ENCODE data around the gene SORBS1. TPM values are rescaled to one million over a fixed set of nuclear protein-coding genes. Genes with fewer than 3 reads are reported as not detected.

Gene SORBS1
- total RNA-seq, 2 experiments from 2014 or later, result 0.24 to 0.47 TPM

- no peaks in the 10 kb centered on the region for H3K9me3 Mint-ChIP-seq (ENCODE audit: insufficient read depth)
- H3K4me1 Mint-ChIP-seq (ENCODE audit: low read depth), result no peaks in the 10 kb centered on the region
Observed at GRCh38 chr10:95482501-95483233, 78.5 kb downstream of the SORBS1 start.

GRCh38 chr10:95480901-95481491 is 80.2 kb downstream of the SORBS1 start:
- Mint-ChIP-seq H3K27ac (no peak overlapping the region), H3K4me3 (no peak overlapping the region), H3K4me1 (ENCODE audit: low read depth) (no peaks in the 10 kb centered on the region), H3K36me3 (ENCODE audit: low read depth) (no peaks in the 10 kb centered on the region), H3K9me3 (ENCODE audit: insufficient read depth) (no peaks in the 10 kb centered on the region), H3K27me3 (ENCODE audit: low read depth) (no peaks in the 10 kb centered on the region)
- ChIA-PET CTCF (no interaction called here), POLR2A (no interaction called here)
- no peak for DNase-seq
- ATAC-seq, result no peak

More at GRCh38 chr10:95482501-95483233, 78.5 kb downstream of the SORBS1 start:
- POLR2A ChIA-PET, result interaction anchor here (0.7 kb wide), 1 partner anchor 45 kb away, joined by 3 read pairs; no protein-coding TSS in a partner anchor
- DNase-seq (no peak), ATAC-seq (no peak)
- H3K27ac Mint-ChIP-seq, result no peak overlapping the region
- CTCF ChIA-PET, result no interaction called here
- peaks cover 2% of the 10 kb centered on the region for H3K27me3 Mint-ChIP-seq (ENCODE audit: low read depth)
- H3K36me3 Mint-ChIP-seq (ENCODE audit: low read depth), result no peaks in the 10 kb centered on the region
- no peak overlapping the region for H3K4me3 Mint-ChIP-seq

GRCh38 chr10:95480102-95480900 is 80.9 kb downstream of the SORBS1 start:
- POLR2A ChIA-PET, result no interaction called here
- Mint-ChIP-seq H3K4me1 (ENCODE audit: low read depth) (no peaks in the 10 kb centered on the region), H3K27me3 (ENCODE audit: low read depth) (no peaks in the 10 kb centered on the region), H3K9me3 (ENCODE audit: insufficient read depth) (no peaks in the 10 kb centered on the region), H3K36me3 (ENCODE audit: low read depth) (no peaks in the 10 kb centered on the region), H3K27ac (no peak overlapping the region), H3K4me3 (no peak overlapping the region)
- CTCF ChIA-PET, result no interaction called here
- DNase-seq (no peak), ATAC-seq (no peak)

GRCh38 chr10:95478935-95479334 is 82.2 kb downstream of the SORBS1 start:
- H3K36me3 Mint-ChIP-seq (ENCODE audit: low read depth), result no peaks in the 10 kb centered on the region
- CTCF ChIA-PET, result interaction anchor here (1.3 to 1.4 kb wide), 3 partner anchors 33 to 215 kb away, joined by 3 read pairs; partner anchors contain the start of gene TCTN3
- H3K27me3 Mint-ChIP-seq (ENCODE audit: low read depth), result no peaks in the 10 kb centered on the region
- POLR2A ChIA-PET, result no interaction called here
- DNase-seq (no peak), ATAC-seq (no peak)
- no peaks in the 10 kb centered on the region for H3K9me3 Mint-ChIP-seq (ENCODE audit: insufficient read depth)
- H3K4me1 Mint-ChIP-seq (ENCODE audit: low read depth), result no peaks in the 10 kb centered on the region
- H3K4me3 Mint-ChIP-seq, result no peak overlapping the region
- no peak overlapping the region for H3K27ac Mint-ChIP-seq

GRCh38 chr10:95478185-95478584 is 83.0 kb downstream of the SORBS1 start:
- Mint-ChIP-seq H3K27ac (no peak overlapping the region), H3K9me3 (ENCODE audit: insufficient read depth) (no peaks in the 10 kb centered on the region), H3K36me3 (ENCODE audit: low read depth) (no peaks in the 10 kb centered on the region), H3K4me1 (ENCODE audit: low read depth) (no peaks in the 10 kb centered on the region), H3K27me3 (ENCODE audit: low read depth) (no peaks in the 10 kb centered on the region), H3K4me3 (no peak overlapping the region)
- DNase-seq (no peak), ATAC-seq (no peak)
- POLR2A ChIA-PET, result no interaction called here
- CTCF ChIA-PET, result interaction anchor here (1.3 to 1.4 kb wide), 3 partner anchors 32 to 215 kb away, joined by 3 read pairs; partner anchors contain the start of gene TCTN3

GRCh38 chr10:95477175-95477520 is 84.0 kb downstream of the SORBS1 start:
- no peak for DNase-seq
- no peak for ATAC-seq
- ChIA-PET CTCF (no interaction called here), POLR2A (no interaction called here)
- H3K27ac Mint-ChIP-seq, result no peak overlapping the region
- no peaks in the 10 kb centered on the region for H3K36me3 Mint-ChIP-seq (ENCODE audit: low read depth)
- H3K4me3 Mint-ChIP-seq, result no peak overlapping the region
- no peaks in the 10 kb centered on the region for H3K4me1 Mint-ChIP-seq (ENCODE audit: low read depth)
- no peaks in the 10 kb centered on the region for H3K27me3 Mint-ChIP-seq (ENCODE audit: low read depth)
- no peaks in the 10 kb centered on the region for H3K9me3 Mint-ChIP-seq (ENCODE audit: insufficient read depth)

GRCh38 chr10:95476469-95477174 is 84.5 kb downstream of the SORBS1 start:
- H3K9me3 Mint-ChIP-seq (ENCODE audit: insufficient read depth), result no peaks in the 10 kb centered on the region
- ChIA-PET CTCF (interaction anchor here (0.7 kb wide), 1 partner anchor 31 kb away, joined by 3 read pairs; no protein-coding TSS in a partner anchor), POLR2A (no interaction called here)
- no peaks in the 10 kb centered on the region for H3K4me1 Mint-ChIP-seq (ENCODE audit: low read depth)
- H3K27ac Mint-ChIP-seq, result no peak overlapping the region
- DNase-seq, result no peak
- H3K27me3 Mint-ChIP-seq (ENCODE audit: low read depth), result no peaks in the 10 kb centered on the region
- H3K4me3 Mint-ChIP-seq, result no peak overlapping the region
- H3K36me3 Mint-ChIP-seq (ENCODE audit: low read depth), result no peaks in the 10 kb centered on the region
- no peak for ATAC-seq

GRCh38 chr10:95475827-95476468 is 85.2 kb downstream of the SORBS1 start:
- no peaks in the 10 kb centered on the region for H3K9me3 Mint-ChIP-seq (ENCODE audit: insufficient read depth)
- no peak overlapping the region for H3K27ac Mint-ChIP-seq
- H3K36me3 Mint-ChIP-seq (ENCODE audit: low read depth), result no peaks in the 10 kb centered on the region
- DNase-seq, result no peak
- ChIA-PET CTCF (interaction anchor here (0.7 kb wide), 1 partner anchor 30 kb away, joined by 3 read pairs; no protein-coding TSS in a partner anchor), POLR2A (no interaction called here)
- H3K4me1 Mint-ChIP-seq (ENCODE audit: low read depth), result no peaks in the 10 kb centered on the region
- H3K27me3 Mint-ChIP-seq (ENCODE audit: low read depth), result no peaks in the 10 kb centered on the region
- ATAC-seq, result no peak
- no peak overlapping the region for H3K4me3 Mint-ChIP-seq

- DNase-seq, result no peak
- H3K9me3 Mint-ChIP-seq (ENCODE audit: insufficient read depth), result no peaks in the 10 kb centered on the region
- ChIA-PET POLR2A (no interaction called here), CTCF (interaction anchor here (1.1 kb wide), 1 partner anchor 100 kb away, joined by 3 read pairs; no protein-coding TSS in a partner anchor)
- no peak overlapping the region for H3K4me3 Mint-ChIP-seq
- H3K4me1 Mint-ChIP-seq (ENCODE audit: low read depth), result no peaks in the 10 kb centered on the region
- ATAC-seq, result no peak
- no peak overlapping the region for H3K27ac Mint-ChIP-seq
- H3K27me3 Mint-ChIP-seq (ENCODE audit: low read depth), result peaks cover 2% of the 10 kb centered on the region
- no peaks in the 10 kb centered on the region for H3K36me3 Mint-ChIP-seq (ENCODE audit: low read depth)
Observed at GRCh38 chr10:95475003-95475383, 86.2 kb downstream of the SORBS1 start.

GRCh38 chr10:95474228-95475002 is 86.8 kb downstream of the SORBS1 start:
- Mint-ChIP-seq H3K9me3 (ENCODE audit: insufficient read depth) (no peaks in the 10 kb centered on the region), H3K36me3 (ENCODE audit: low read depth) (no peaks in the 10 kb centered on the region), H3K27ac (no peak overlapping the region), H3K4me1 (ENCODE audit: low read depth) (no peaks in the 10 kb centered on the region), H3K4me3 (no peak overlapping the region), H3K27me3 (ENCODE audit: low read depth) (peaks cover 2% of the 10 kb centered on the region)
- DNase-seq, result no peak
- no peak for ATAC-seq
- ChIA-PET POLR2A (no interaction called here), CTCF (interaction anchor here (1.0 to 1.1 kb wide), 2 partner anchors 44 to 99 kb away, joined by 3 to 4 read pairs; no protein-coding TSS in a partner anchor)
